ENCODE data around the gene TAB2.
"Not testable (repeated sequence)": the region's sequence is repeated elsewhere in the genome, so short reads cannot be mapped to it uniquely, and the experiment has no call there.

Gene TAB2

GRCh38 chr6:149423964-149424440 lies 106.5 kb downstream of the TAB2 start:
- no peak for DNase-seq

- DNase-seq: no peak
Observed at GRCh38 chr6:149425224-149425623, 107.7 kb downstream of the TAB2 start.

GRCh38 chr6:149425754-149426153 lies 108.2 kb downstream of the TAB2 start:
- DNase-seq: no peak

GRCh38 chr6:149428606-149429005 lies 111.1 kb downstream of the TAB2 start:
- DNase-seq: no peak

GRCh38 chr6:149429427-149430360 lies 112.2 kb downstream of the TAB2 start:
- no peak for DNase-seq

DNA sequence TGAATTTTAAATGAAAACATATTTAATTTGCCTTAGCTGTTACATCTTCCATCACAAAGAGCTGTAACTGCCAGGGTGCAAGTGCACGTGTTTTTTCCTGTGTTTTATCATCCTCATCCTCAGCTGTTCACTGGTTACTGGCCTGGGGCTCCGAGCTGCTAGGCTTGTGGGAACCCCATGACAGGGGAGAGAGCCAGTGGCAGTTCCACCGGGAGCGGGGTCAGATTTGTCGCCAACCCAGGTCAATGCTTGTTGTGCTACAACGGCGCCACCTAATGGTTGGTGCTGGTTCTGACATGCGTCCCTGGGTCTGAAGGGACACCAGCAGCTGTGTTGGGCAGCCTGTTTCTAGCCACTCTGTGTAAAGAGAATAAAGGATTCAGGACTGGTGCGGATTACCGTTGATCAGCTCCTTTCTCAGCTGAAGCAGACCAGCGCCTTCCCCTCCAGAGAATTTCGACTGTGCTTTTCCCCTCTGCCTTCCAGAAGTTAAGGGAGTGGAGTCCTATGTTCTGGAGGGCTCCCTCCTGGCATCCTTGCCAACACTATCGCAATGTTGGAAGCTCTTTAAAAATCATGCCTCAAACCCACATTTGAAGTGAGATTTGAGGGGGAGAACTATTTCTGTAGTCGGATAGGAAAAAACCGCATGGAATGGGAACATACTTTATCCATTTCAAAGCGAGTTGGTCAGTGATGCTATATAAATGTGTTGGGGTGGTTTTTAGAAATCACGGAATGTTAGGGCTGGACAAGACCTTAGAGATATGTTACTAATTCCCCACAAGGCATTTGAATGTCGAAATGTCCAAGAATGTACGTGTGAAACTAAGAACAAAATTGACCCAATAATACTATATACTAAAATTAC lies 114.6 kb downstream of the TAB2 start:
- DNase-seq: peak; percentile 90

GRCh38 chr6:149433405-149433804 lies 115.9 kb downstream of the TAB2 start:
- no peak for DNase-seq

- DNase-seq: no peak
Observed at GRCh38 chr6:149433881-149434280, 116.4 kb downstream of the TAB2 start.

DNA sequence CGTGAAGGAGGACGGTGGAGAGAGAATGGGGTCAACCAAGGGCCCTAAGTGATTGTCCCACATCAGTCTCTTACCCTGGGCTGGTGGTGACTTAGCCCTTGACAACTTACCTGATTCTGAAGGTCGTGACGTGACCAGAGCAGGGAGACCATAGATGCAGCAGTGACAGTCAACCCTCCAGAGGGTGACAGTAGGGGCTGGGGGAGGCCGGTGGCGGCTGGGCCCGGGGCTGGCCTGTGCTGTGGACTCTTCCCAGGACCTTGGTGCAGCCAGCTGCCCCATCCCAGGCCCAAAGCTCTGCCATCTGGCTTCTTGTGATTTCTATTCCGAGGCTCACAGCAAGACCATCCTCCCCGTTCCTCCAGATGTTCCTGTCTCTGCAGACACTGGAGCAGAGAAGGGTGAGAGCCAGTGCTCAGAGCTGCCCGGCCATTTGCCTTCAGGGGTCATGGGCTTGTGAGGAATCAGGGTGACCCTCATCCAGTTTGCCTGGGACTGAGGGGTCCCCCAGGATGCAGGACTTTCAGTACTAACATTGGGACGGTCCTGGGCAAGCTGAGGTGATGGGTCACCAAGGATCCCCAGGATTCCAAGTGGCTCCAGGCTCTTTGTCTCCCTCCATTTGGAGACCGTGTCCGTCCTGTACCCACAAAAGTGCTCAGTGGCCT lies 118.5 kb downstream of the TAB2 start:
- no peak for DNase-seq

DNA sequence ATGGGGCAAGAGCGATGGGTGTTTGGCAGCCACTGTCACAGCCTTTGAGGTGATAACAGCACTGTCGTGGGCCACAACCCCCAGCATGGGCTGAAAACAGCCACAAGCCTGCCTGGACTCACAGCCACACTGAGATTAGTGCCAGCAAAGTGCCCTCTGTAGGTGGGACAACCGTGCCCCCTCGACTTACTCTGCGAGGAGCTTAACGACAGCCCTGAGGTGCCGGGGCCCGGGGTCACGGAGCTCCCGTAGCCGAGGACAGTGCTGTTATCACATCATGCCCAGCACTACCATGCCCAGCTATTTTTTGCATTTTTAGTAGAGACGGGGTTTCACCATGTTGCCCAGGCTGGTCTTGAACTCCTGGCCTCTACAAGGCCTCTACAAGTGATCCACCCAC lies 119.1 kb downstream of the TAB2 start:
- DNase-seq: no peak

- DNase-seq: no peak
Observed at GRCh38 chr6:149437212-149437611, 119.7 kb downstream of the TAB2 start.

DNA sequence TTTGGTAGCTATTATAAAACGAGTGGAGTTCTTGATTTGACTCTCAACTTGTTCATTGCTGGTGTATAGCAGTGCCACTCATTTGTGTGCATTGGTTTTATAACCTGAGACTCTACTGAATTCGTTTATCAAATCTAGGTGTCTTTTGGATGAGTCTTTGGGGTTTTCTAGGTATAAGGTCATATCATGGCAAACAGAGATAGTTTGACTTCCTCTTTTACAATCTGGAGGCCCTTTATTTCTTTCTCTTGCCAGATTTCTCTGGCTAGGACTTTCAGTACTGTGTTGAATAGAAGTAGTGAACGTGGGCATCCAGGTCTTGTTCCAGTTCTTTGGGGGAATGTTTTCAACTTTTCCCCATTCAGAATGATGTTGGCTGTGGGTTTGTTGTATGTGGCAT lies 121.3 kb downstream of the TAB2 start:
- DNase-seq: no peak

DNA sequence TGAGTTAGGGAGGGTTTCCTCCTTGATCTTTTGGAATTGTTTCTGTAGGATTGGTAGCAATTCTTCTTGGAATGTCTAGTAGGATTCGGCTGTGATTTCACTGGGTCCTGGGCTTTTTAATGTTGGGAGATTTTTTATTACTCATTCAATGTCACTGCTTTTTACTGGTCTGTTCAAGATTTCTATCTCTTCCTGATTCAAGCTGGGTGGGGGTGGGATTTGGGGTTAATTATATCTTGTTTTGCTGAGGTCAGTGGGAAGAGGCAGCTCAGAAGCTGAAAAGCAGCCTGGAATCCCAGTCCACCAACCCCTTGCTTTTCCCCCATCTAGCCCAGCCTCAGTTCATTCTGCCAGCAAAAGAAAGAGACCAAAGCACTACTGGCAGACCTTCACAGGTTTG lies 122.1 kb downstream of the TAB2 start:
- DNase-seq: no peak

GRCh38 chr6:149440735-149441671 lies 123.5 kb downstream of the TAB2 start:
- no peak for DNase-seq

DNA sequence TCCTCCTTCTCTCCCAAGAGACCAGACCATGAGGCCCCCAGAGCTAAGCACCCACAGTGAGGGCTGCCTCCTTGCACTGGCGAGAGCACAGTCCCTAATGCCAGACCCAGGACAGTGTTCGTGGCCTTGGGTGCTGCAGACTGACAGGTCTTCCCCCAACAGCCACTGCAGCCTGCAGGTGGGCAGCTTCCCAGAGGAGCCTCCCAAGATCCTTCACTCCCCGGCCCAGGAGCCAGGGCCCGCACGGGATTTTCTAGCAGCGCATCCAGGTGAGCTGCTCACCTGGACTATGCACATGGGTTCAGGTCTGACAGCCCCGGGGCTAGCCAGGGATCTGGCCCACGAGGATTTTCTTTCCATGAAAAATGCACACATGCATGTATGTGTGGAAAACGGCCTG lies 124.2 kb downstream of the TAB2 start:
- no peak for DNase-seq

GRCh38 chr6:149443411-149444181 lies 126.1 kb downstream of the TAB2 start:
- DNase-seq: peak; percentile 42

GRCh38 chr6:149444360-149445094 lies 127.0 kb downstream of the TAB2 start:
- DNase-seq: not testable (repeated sequence)

GRCh38 chr6:149445095-149445466 lies 127.6 kb downstream of the TAB2 start:
- DNase-seq: no peak

DNA sequence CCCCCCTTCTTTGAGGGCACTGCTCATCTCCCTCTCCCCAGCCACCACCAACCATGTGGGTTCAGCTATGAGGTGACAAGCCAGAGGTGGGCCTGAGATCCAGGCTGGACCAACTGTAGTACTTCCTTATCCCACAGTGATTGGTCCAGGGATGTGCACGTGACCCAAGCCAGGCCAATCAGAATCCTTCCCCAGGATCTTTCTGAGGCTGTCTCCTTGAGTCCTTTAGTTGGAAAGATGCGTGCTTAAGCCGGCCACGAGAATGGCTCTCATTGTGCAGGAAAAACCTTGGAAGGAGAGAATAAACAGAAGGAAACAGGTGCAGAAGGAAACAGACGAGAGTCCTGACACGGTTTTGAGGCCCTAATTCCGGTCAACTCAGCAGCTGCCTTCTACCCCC lies 128.1 kb downstream of the TAB2 start:
- no peak for DNase-seq

GRCh38 chr6:149446791-149447376 lies 129.4 kb downstream of the TAB2 start:
- no peak for DNase-seq
